ENCODE data around the gene TNFRSF25.

Gene TNFRSF25, protein sequence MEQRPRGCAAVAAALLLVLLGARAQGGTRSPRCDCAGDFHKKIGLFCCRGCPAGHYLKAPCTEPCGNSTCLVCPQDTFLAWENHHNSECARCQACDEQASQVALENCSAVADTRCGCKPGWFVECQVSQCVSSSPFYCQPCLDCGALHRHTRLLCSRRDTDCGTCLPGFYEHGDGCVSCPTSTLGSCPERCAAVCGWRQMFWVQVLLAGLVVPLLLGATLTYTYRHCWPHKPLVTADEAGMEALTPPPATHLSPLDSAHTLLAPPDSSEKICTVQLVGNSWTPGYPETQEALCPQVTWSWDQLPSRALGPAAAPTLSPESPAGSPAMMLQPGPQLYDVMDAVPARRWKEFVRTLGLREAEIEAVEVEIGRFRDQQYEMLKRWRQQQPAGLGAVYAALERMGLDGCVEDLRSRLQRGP

GRCh38 chr1:6466023-6466422, at the start of gene TNFRSF25:
TNFRSF25 (minus strand) TSS chr1:6466173; CDS start chr1:6466107, 66 bp downstream.
- in situ Hi-C loops (cut with MboI; ENCODE audit: low sequenced_read_pairs) = no loop called here

- in situ Hi-C loops (cut with MboI; ENCODE audit: low sequenced_read_pairs) = no loop called here
These were observed 49.8 kb upstream of the TNFRSF25 start for GRCh38 chr1:6515771-6516170.

DNA sequence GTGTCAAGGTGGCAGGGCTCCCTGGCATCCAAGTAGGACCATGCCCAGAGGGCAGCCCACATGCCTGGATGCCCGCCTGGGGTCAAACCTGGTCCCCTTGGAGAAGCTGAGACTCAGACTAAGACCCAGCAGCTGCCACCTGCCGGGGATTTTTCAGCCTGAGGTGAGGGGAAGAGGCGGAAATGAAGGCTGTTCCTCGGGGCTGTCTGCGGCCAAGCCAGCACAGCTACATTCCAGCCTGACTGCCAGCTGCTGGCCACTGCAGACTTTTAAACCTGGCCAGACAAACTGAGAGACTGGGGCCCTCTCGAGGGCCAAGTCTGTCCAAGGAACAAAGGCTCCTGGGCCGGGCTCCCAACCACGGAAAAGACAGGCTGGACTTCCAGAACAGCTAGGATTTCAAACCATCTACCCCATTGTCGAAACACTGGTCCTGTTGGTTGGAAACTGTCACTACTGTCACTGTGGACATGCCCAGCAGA, 47.4 kb upstream of the TNFRSF25 start:
- in situ Hi-C loops (cut with MboI; ENCODE audit: low sequenced_read_pairs) = no loop called here

DNA sequence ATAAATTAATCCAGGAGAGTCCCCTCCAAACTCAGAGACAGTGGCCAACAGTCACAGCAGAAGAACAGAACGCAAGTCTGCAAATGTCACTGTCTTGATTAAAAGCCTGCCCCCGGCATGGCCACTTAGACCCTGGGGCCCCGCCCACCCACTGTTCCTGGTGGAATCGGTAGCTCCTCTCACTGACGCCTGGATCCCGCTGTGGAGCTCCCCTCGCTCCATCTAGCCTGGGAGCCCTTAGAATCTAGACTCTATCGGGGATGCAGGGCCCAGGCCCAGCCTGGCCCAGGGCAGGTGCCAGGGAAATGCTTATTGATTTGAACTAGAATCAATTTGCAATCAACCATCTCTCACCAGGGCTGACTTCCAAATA, 46.9 kb upstream of the TNFRSF25 start:
- in situ Hi-C loops (cut with MboI; ENCODE audit: low sequenced_read_pairs) = no loop called here

DNA sequence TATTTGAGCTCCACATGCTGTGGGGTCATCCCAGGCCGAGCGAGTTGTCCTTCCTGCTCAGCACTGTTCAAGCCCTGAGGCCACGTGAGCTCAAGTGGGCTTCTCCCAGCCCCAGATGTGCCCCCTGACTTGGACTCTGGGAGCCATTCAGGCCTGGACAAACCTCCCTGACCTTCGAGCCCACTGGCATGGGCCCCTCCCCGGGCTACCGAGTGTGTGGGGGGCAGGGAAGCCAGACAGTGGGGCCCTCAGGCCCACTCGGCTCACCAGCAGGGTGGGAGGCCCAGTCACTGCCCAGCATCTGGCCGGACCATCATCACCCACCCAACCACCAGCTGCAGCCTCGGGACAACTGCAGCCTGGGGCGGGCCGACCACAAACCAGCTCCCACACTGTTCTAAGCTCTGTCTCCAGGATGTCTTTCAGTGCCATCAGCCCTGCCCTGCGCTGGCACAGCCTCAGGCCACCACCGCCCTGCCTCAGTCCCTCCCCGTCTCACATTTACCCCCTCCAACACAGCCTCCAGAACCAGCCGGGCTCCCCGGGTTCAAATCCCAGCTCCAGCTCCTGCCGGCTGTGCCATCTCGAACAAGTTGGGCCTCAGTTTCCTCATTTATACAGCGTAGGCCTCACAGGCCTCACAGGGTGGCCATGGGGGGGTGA, 46.4 kb upstream of the TNFRSF25 start:
- in situ Hi-C loops (cut with MboI; ENCODE audit: low sequenced_read_pairs) = no loop called here

- in situ Hi-C loops (cut with MboI; ENCODE audit: low sequenced_read_pairs) = no loop called here
These were observed 45.7 kb upstream of the TNFRSF25 start for GRCh38 chr1:6511561-6512244.

- in situ Hi-C loops (cut with MboI; ENCODE audit: low sequenced_read_pairs) = no loop called here
These were observed 45.1 kb upstream of the TNFRSF25 start for GRCh38 chr1:6511056-6511455.

DNA sequence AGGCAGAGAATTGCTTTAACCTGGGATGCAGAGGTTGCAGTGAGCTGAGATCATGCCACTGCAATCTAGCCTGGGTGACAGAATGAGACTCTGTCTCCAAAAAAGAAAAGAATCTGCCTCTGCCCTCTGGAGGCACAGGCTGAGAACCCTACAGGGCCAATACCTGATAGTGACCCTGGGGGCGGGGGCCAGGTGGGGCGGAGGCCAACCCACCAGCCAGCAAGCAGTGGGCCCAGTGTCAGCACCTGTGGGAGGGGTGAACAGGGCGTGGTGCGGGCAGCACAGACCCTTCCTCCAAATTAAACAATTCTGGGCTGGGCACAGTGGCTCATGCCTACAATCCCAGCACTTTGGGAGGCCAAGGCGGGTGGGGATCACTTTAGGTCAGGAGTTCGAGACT, 44.5 kb upstream of the TNFRSF25 start:
- in situ Hi-C loops (cut with MboI; ENCODE audit: low sequenced_read_pairs) = no loop called here

GRCh38 chr1:6509919-6510291, 43.9 kb upstream of the TNFRSF25 start:
- in situ Hi-C loops (cut with MboI; ENCODE audit: low sequenced_read_pairs) = no loop called here

GRCh38 chr1:6509220-6509918, 43.4 kb upstream of the TNFRSF25 start:
- in situ Hi-C loops (cut with MboI; ENCODE audit: low sequenced_read_pairs) = no loop called here

GRCh38 chr1:6508816-6509189, 42.8 kb upstream of the TNFRSF25 start:
- in situ Hi-C loops (cut with MboI; ENCODE audit: low sequenced_read_pairs) = no loop called here

DNA sequence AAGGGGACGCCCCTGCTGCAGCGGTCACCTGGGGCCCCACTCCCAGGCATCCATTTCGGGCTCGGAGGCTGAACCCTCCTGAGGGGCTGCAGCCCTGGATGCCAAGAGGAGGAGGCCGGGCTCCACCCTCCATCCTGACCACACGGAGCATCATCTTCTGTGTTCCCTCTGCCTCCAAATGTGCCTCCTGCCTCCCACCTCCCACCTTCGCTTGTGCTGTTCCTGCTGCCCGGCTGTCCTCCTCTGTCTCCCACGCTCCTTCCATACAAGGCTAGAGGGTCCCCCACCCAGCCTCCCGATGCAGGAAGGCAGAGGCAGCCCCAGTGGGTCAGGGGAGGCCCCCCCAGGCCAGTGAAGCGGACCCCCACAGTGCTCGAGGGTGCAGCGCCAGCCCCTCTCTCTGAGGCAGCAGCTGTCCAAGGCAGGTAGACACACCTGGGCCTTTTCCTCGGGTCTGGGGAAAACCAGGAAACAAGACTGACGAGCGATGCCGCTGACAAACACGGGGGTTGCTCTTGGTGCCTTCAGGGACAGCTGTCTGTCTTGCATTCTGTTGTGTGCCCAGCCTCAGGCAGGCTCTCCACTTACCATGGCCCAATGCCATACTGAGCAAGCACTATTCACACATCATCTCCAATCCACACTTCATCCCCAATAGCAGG, 42.3 kb upstream of the TNFRSF25 start:
- in situ Hi-C loops (cut with MboI; ENCODE audit: low sequenced_read_pairs) = no loop called here

DNA sequence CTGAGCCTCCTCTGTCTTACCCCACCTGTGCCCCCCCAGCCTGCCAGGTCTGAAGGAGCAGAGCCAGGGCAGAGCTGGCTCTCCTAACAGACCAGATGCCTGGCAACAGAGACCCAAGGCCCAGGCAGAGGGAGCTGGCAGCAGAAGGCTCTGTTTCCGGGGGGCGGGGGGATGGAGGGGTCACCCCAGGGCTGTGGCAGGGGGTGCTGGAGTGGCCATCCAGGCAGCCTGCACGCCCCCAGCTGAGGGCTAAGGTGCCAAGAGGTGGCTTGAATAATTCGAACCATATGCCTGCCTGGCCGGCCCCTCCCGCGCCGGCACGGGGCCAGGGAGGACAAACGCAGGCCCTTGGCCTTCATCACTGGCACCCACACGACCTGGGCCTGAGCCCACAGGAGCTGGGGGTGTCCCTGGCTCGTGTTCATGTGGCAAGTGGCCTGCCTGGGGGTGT, 41.5 kb upstream of the TNFRSF25 start:
- in situ Hi-C loops (cut with MboI; ENCODE audit: low sequenced_read_pairs) = no loop called here

DNA sequence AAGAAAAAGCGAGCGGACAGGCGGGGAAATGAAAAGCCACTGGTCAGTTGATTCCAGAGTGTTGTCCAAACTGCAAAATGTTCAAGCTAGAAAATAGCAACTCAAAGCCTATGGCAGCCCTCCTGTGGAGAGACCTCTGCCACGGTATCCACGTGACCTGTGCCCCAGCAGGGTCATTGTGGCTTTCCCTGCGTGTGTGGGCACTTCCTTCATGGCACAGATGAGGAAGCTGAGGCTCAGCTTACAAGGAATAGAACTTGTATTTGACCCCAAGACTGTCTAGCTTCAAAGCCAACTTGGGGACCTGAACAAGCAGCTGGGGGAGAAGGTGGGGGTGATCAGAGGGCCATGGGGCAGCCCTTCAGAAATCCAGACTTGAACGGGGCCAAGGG, 41.1 kb upstream of the TNFRSF25 start:
- in situ Hi-C loops (cut with MboI; ENCODE audit: low sequenced_read_pairs) = no loop called here

- in situ Hi-C loops (cut with MboI; ENCODE audit: low sequenced_read_pairs) = no loop called here
These were observed 40.5 kb upstream of the TNFRSF25 start for GRCh38 chr1:6506210-6507036.

- in situ Hi-C loops (cut with MboI; ENCODE audit: low sequenced_read_pairs) = no loop called here
These were observed 39.6 kb upstream of the TNFRSF25 start for GRCh38 chr1:6505367-6506209.

GRCh38 chr1:6504887-6505286, 38.9 kb upstream of the TNFRSF25 start:
- in situ Hi-C loops (cut with MboI; ENCODE audit: low sequenced_read_pairs) = no loop called here

- in situ Hi-C loops (cut with MboI; ENCODE audit: low sequenced_read_pairs) = no loop called here
These were observed 38.1 kb upstream of the TNFRSF25 start for GRCh38 chr1:6503884-6504602.

All from HL-60/S4 treated with retinoic acid at 250 ng/mL for 4 days and 3 days (cell line).